HepG2 (cell line): ENCODE data around the gene RPP14. TPM values are rescaled to one million over a fixed set of nuclear protein-coding genes. Genes with fewer than 3 reads are reported as not detected.

Source experiments
- ATAC-seq: fragments of 200-7000 bp; cut with Tn5 transposase; 3 replicates; pipeline ENCODE4 v1.9.1; 2020; ENCODE audit warnings: mild to moderate bottlenecking, moderate library complexity
- BruUV-seq: library from RNA; stranded (reverse); fragments of 400-500 nt; replicated peaks from 2 replicates; lab custom pipeline; 2021; lab: Mats Ljungman, UMichigan
- CTCF ChIA-PET: fragments of 300-600 bp; formaldehyde crosslinking; extraction: SDS; loops from one replicate; lab custom pipeline; 2021; ENCODE audit warnings: low total read pairs, inconsistent platforms, low intra/inter-chr PET ratio; lab: Yijun Ruan, JAX
- POLR2A ChIA-PET: fragments of 350-600 bp; sonication (Branson Sonifier 250); formaldehyde crosslinking; loops from one replicate; lab custom pipeline; 2020; ENCODE audit warnings: antibody characterized with exemption, inconsistent platforms; lab: Yijun Ruan, JAX
- DNase-seq: peaks from one replicate; pipeline ENCODE4 v3.0.0-alpha.2; 2015; ENCODE audit warnings: low spot score
- FAIRE-seq: peaks from 3 replicates; lab custom pipeline; 2011; peaks lifted over from hg19 to GRCh38; lab: Jason Lieb, UNC
- H2AFZ ChIP-seq: one replicate; pipeline ENCODE4 v1.6.1; 2011; ENCODE audit warnings: low read length, inconsistent platforms
- H3K27ac ChIP-seq: fragments of 300-600 bp; 3 replicates; pipeline ENCODE4 v1.8.0; 2011; ENCODE audit warnings: mixed run types, mild to moderate bottlenecking, mixed read lengths, low read length, inconsistent platforms; ENCODE audit not compliant: insufficient read depth; ENCODE audit errors: extremely low read length
- H3K27me3 ChIP-seq, 2 experiments: fragments of 200-600 bp in 1 of 2; 2 replicates in 1 of 2; 3 replicates in 1 of 2; pipeline versions ENCODE4 v1.6.0 to v1.8.0; 2011; ENCODE audit warnings: low read length in 2 of 2, mild to moderate bottlenecking in 2 of 2, moderate library complexity in 2 of 2, inconsistent platforms in 1 of 2; ENCODE audit not compliant: insufficient read depth in 2 of 2, control insufficient read depth in 1 of 2
- H3K36me3 ChIP-seq, 2 experiments: fragments of 200-600 bp in 1 of 2; replicated peaks in 1 of 2; 2 replicates in 1 of 2; 3 replicates in 1 of 2; pipeline versions ENCODE4 v1.5.1 to v1.8.0; 2011; ENCODE audit warnings: low read length in 2 of 2, inconsistent platforms in 1 of 2; ENCODE audit not compliant: insufficient read depth in 2 of 2, control insufficient read depth in 1 of 2
- H3K4me1 ChIP-seq: 2 replicates; pipeline ENCODE4 v1.5.1; 2012; ENCODE audit warnings: low read length, inconsistent platforms; ENCODE audit not compliant: insufficient read depth
- H3K4me2 ChIP-seq: 2 replicates; pipeline ENCODE4 v1.6.0; 2011; ENCODE audit warnings: low read depth, low read length, inconsistent platforms
- H3K4me3 ChIP-seq, 3 experiments: fragments of 200-600 bp in 1 of 3; sonication (generic), shearing (Covaris generic) in 1 of 3; replicated peaks in 1 of 3; 2 replicates each; pipeline ENCODE4 v1.5.1; 2011 to 2016; ENCODE audit warnings: low read length in 3 of 3, inconsistent platforms in 2 of 3, low read depth in 2 of 3, mild to moderate bottlenecking in 2 of 3, control low read depth in 1 of 3, mixed read lengths in 1 of 3; ENCODE audit not compliant: insufficient read depth in 1 of 3
- H3K79me2 ChIP-seq: one replicate; pipeline ENCODE4 v1.6.1; 2011; ENCODE audit warnings: low read length, inconsistent platforms; ENCODE audit not compliant: insufficient read depth
- H3K9ac ChIP-seq: 2 replicates; pipeline ENCODE4 v1.6.0; 2011; ENCODE audit warnings: mild to moderate bottlenecking, low read depth, low read length, inconsistent platforms; ENCODE audit not compliant: insufficient read depth
- H3K9me3 ChIP-seq: 2 replicates; pipeline ENCODE4 v1.5.1; 2012; ENCODE audit warnings: mild to moderate bottlenecking, low read length
- H4K20me1 ChIP-seq: 2 replicates; pipeline ENCODE4 v1.6.0; 2011; ENCODE audit warnings: inconsistent platforms, mild to moderate bottlenecking, low read length, moderate library complexity; ENCODE audit not compliant: insufficient read depth
- CEBPB ChIP-seq: IDR thresholded peaks from 2 replicates; pipeline ENCODE4 v1.6.1; 2011; ENCODE audit warnings: low read depth, low read length, improper control_type of control experiment, borderline replicate concordance
- THYN1 ChIP-seq: sonication (generic); formaldehyde crosslinking; IDR thresholded peaks from 2 replicates; pipeline ENCODE4 v1.8.1; 2023; ENCODE audit warnings: low read depth, mild to moderate bottlenecking, moderate library complexity, missing genetic modification reagents, borderline replicate concordance
- ZFYVE20 ChIP-seq: sonication (generic); formaldehyde crosslinking; IDR thresholded peaks from 2 replicates; pipeline ENCODE4 v1.8.0; 2023; ENCODE audit warnings: low read depth, mild to moderate bottlenecking, moderate library complexity, missing genetic modification reagents, borderline replicate concordance
- whole genome bisulfite sequencing: methylation state at CpG from one replicate; pipeline ENCODE4 v1.1.6; 2017; ENCODE audit warnings: low lambda C conversion rate; 5-methylcytosine and 5-hydroxymethylcytosine counted together
- in situ Hi-C: cut with HindIII; loops from 2 replicates; pipeline ENCODE4 v1.10.0; 2017; ENCODE audit warnings: low pct_unique_long_range_greater_than_20kb; ENCODE audit not compliant: extremely low pct_ligation_motif_present
- intact Hi-C: fragments of 100-400 bp; cut with micrococcal nuclease; formaldehyde crosslinking; loops from one replicate; pipeline ENCODE4 v1.10.0; 2022; ENCODE audit not compliant: unreplicated experiment
- polyA plus RNA-seq, 8 experiments: library from polyadenylated mRNA; depleted of rRNA in 3 of 8; stranded (reverse) in 7 of 8; unstranded in 1 of 8; fragments of >200 nt; fragmentation: Illumina TruSeq in 4 of 8; extraction: Trizol in 4 of 8; gene quantifications; 2 replicates each; pipeline versions ENCODE4 v1.2.1 to v1.2.3, GENCODE V29; 2011 to 2016; ENCODE audit warnings: low read depth in 4 of 8, missing spikeins in 1 of 8, mixed read lengths in 1 of 8; ENCODE audit not compliant: insufficient read depth in 1 of 8
- total RNA-seq, 5 experiments: library from RNA; depleted of rRNA; stranded (reverse); fragments of >200 nt; fragmentation: Illumina TruSeq; extraction: Trizol; gene quantifications; 2 replicates each; pipeline ENCODE4 v1.2.3, GENCODE V29; 2016; ENCODE audit warnings: low read depth in 1 of 5
- TF ChIP-seq, protein P1 (sequence below): sonication (generic); formaldehyde crosslinking; IDR thresholded peaks from 2 replicates; pipeline ENCODE4 v1.5.0; 2020; ENCODE audit warnings: missing genetic modification reagents
- TF ChIP-seq, protein P2 (sequence below): sonication (generic); formaldehyde crosslinking; IDR thresholded peaks from 2 replicates; pipeline ENCODE4 v1.5.1; 2020; ENCODE audit warnings: missing genetic modification reagents, mild to moderate bottlenecking, borderline replicate concordance
- TF ChIP-seq, protein P3 (sequence below): IDR thresholded peaks from 2 replicates; pipeline ENCODE4 v1.6.1; 2012; ENCODE audit warnings: low read depth, low read length, improper control_type of control experiment
- TF ChIP-seq, protein P4 (sequence below): conservative IDR thresholded peaks from 2 replicates; pipeline ENCODE4 v1.6.1; 2018; ENCODE audit warnings: missing genetic modification reagents

RPP14 gene
- total and polyA plus RNA-seq, 2 of the 13 experiments (the other 11 are each of a cell fraction or from before 2014, with no cell fraction given) = 15.4 to 16.2 TPM

DNA sequence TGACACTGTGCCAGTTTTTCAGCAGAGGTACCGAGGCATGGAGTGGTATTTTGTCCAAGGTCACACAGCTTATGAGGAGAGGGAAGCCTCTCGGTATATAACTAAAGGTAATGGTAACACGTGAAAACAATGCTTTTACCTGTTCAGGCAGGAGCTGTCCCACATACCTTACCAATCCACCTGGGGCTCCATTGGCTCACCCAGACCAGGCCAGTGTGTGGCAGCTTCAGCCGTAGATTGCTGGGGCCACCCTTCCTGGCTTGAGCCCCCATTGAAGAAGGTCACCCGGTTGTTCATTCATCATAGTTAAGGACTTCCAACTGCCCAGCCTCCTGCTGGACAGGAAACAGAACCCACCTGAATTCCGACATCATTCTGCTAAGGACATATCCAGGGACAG lies 9.2 kb upstream of the RPP14 start (continued):
- TF ChIP-seq, protein P1, sequence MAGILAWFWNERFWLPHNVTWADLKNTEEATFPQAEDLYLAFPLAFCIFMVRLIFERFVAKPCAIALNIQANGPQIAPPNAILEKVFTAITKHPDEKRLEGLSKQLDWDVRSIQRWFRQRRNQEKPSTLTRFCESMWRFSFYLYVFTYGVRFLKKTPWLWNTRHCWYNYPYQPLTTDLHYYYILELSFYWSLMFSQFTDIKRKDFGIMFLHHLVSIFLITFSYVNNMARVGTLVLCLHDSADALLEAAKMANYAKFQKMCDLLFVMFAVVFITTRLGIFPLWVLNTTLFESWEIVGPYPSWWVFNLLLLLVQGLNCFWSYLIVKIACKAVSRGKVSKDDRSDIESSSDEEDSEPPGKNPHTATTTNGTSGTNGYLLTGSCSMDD (CRISPR knock-in tag) = no peak

DNA sequence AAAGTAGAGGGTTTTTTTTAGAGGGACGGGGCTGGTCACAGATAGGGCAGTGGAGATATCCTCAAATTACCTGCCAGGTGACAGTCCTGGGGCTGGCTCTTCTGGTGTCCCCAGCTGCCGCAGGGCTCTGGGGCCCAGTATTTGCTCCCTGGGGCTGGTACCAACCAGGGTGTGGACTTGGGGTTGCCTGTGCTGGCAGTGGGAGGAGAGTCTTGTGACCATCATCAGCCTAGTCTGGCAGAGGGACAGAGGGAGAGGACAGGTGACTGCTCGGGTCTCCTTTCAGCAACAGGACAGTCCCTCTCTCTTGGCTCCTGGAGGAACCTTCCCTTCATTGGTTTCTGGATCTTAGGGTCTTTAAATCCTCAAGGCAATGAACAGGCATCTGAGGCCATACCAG lies 7.9 kb upstream of the RPP14 start:
- CTCF ChIA-PET = no interaction called here

More for the DNA sequence above, 7.9 kb upstream of the RPP14 start:
- no peaks in the 10 kb centered on the region; a peak in 1 of 5 replicates for H3K36me3 ChIP-seq
- in situ Hi-C loops = no loop called here
- WGBS = 62% methylated on average over 2 of the region's 3 CpGs
- intact Hi-C loops = no loop called here
- POLR2A ChIA-PET = no interaction called here
- BruUV-seq = no TSS peak
- no peak overlapping the region for H2AFZ ChIP-seq
- DNase-seq (no peak), FAIRE-seq (no peak), ATAC-seq (peak; percentile 36; the same call in 2 of the 3 replicates)
- H3K27me3 ChIP-seq = 0 out of 5 replicates have a peak, but pooled peaks cover 0 to 3% of the 10 kb centered on the region in 2 experiments
- H3K27ac ChIP-seq = no peak overlapping the region
- H3K9me3 ChIP-seq = no peaks in the 10 kb centered on the region
- H3K9ac ChIP-seq = no peak overlapping the region
- no peak overlapping the region for H3K4me3 ChIP-seq
- no peaks in the 10 kb centered on the region for H4K20me1 ChIP-seq
- no peaks in the 10 kb centered on the region for H3K79me2 ChIP-seq
- H3K4me1 ChIP-seq = peaks cover 21% of the 10 kb centered on the region
- TF ChIP-seq, protein P2, sequence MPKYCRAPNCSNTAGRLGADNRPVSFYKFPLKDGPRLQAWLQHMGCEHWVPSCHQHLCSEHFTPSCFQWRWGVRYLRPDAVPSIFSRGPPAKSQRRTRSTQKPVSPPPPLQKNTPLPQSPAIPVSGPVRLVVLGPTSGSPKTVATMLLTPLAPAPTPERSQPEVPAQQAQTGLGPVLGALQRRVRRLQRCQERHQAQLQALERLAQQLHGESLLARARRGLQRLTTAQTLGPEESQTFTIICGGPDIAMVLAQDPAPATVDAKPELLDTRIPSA (CRISPR knock-in tag) = no peak
- no peak for TF ChIP-seq THYN1 (CRISPR knock-in tag)
- TF ChIP-seq CEBPB = no peak
- TF ChIP-seq, protein P3, sequence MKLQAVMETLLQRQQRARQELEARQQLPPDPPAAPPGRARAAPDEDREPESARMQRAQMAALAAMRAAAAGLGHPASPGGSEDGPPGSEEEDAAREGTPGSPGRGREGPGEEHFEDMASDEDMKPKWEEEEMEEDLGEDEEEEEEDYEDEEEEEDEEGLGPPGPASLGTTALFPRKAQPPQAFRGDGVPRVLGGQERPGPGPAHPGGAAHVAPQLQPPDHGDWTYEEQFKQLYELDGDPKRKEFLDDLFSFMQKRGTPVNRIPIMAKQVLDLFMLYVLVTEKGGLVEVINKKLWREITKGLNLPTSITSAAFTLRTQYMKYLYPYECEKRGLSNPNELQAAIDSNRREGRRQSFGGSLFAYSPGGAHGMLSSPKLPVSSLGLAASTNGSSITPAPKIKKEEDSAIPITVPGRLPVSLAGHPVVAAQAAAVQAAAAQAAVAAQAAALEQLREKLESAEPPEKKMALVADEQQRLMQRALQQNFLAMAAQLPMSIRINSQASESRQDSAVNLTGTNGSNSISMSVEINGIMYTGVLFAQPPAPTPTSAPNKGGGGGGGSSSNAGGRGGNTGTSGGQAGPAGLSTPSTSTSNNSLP = no peak
- TF ChIP-seq, protein P4, sequence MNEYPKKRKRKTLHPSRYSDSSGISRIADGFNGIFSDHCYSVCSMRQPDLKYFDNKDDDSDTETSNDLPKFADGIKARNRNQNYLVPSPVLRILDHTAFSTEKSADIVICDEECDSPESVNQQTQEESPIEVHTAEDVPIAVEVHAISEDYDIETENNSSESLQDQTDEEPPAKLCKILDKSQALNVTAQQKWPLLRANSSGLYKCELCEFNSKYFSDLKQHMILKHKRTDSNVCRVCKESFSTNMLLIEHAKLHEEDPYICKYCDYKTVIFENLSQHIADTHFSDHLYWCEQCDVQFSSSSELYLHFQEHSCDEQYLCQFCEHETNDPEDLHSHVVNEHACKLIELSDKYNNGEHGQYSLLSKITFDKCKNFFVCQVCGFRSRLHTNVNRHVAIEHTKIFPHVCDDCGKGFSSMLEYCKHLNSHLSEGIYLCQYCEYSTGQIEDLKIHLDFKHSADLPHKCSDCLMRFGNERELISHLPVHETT = no peak
- TF ChIP-seq ZFYVE20 (CRISPR knock-in tag) = no peak
- no peak overlapping the region for H3K4me2 ChIP-seq
